NCI-H2081 treated with DMSO at 0.1 percent for 48 hours (cell line): ENCODE results near the gene TOMM7.
"Not testable (repeated sequence)": the region's sequence is repeated elsewhere in the genome, so short reads cannot be mapped to it uniquely, and the experiment has no call there.

Source experiments
- DNase-seq: peaks from one replicate; lab custom pipeline; 2025; lab: John Stamatoyannopoulos, UW

TOMM7 gene

GRCh38 chr7:22821702-22822485, 755 bp downstream of the TOMM7 start:
- DNase-seq = no peak

DNA sequence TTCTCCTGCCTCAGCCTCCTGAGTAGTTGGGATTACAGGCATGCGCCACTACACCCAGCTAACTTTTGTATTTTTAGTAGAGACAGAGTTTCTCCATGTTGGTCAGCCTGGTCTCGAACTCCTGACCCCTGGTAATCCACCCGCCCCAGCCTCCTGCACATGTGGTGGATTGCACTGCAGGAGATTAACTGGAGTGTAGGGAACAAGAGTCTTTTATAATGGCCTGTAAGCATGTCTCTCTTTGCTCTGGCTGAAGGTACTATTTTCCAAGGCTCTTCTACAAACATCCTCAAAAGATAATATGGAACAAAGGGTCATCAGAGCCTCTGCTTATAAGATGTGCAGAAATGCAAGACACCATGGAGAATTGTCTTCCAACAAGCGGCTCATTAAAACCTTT, 3.2 kb downstream of the TOMM7 start:
- DNase-seq = no peak

GRCh38 chr7:22814261-22815208, 8.1 kb downstream of the TOMM7 start:
- DNase-seq = no peak

GRCh38 chr7:22812353-22812752, 10.3 kb downstream of the TOMM7 start:
- no peak for DNase-seq

DNA sequence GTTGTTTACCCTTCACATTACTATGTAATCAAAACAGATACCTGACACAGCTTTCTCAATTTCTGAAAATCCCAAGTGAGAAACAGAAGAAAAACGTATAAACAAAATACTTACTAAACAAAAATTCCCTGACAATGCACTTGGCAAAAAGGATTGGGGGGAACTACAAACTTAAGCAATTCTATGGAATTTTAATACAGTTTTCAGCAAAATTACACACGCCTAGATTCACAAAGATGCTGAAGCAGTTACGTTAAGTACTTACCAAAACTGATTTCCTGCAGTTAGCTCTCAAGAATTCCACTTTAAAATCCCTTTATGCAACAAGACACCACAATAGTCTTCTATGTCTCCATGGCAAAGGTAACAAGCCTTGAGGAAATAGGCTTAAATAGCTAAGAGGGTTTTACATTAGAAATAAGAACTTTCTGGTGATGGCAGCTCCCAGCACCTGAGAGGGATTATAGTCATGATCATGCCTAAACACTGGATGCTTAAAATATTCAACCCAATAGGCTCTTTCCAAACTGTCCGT, 10.8 kb downstream of the TOMM7 start:
- DNase-seq = no peak

DNA sequence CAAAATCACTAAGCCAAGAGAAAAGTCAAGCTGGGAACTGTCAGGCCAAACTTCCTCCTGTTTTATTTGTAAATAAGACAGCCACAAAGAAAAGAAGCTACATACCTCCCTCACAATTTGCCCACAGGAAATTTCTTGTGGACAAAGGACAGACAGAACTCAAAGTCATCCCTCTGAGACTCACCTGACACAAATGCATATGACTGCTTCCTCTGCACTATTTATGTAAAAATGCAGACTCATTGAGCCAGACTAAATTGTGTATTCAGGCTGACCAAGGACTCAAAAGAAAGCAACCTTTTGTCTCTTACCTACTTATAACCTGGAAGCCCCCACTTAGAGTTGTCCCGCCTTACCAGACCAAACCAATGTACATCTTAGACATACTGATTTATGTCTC, 11.8 kb downstream of the TOMM7 start:
- no peak for DNase-seq

DNA sequence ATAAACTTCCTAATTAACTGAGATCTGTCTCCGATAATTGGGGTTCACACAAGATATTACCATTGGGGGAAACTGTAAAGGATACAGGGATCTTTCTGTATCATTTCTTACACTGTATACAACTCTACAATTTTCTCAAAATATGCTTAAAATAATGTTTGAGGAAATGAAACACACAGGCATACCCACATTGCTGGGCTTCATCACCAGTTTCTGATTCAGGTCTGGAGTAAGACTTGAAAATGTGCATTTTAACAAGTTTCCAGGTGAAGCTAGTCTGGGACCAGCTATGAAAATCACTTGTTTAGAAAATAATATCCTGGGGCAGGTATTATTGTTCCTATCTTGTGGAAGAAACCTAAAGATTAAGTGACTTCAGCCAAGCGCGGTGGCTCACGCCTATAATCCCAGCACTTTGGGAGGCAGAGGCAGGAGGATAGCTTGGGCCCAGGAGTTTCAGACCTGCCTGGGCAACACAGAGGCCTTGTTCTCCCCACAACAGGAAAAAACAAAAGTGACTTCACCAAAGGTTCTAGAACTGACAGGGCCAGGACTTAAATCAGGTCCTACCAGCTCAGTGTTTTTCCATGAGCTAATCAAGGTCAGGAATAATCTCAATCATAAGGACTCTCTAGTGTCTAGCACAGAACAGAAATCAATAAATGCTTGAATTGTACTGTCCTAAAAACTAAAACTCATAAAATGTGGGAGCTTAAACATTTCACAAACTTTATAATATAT, 12.6 kb downstream of the TOMM7 start:
- no peak for DNase-seq

GRCh38 chr7:22808140-22808539, 14.5 kb downstream of the TOMM7 start:
- DNase-seq = no peak

- no peak for DNase-seq
Measured at GRCh38 chr7:22806752-22807151, 15.9 kb downstream of the TOMM7 start.

GRCh38 chr7:22805227-22805626, 17.4 kb downstream of the TOMM7 start:
- DNase-seq = no peak

- not testable (repeated sequence) for DNase-seq
Measured at GRCh38 chr7:22802831-22803230, 19.8 kb downstream of the TOMM7 start.

DNA sequence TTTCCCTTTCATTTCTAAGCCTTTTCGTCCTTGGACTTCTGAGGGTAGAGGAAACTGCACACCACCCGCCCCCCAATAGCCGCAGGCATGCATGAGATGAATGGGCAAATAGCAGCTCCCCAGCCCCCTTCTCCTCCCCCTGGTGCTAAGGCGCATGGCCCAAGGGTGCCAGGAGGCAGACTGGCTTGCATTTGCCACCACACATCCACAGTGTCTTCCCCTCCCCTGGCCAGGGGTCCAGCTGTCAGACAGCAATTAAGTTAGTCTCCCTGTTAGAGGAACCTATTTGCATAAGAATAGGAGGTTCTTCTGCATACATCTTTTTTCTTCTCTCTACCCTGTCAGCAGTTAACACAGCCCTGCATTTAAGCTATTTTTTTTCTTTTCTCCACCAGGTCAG, 20.2 kb downstream of the TOMM7 start:
- DNase-seq = no peak

- no peak for DNase-seq
Measured at GRCh38 chr7:22801912-22802311, 20.7 kb downstream of the TOMM7 start.

GRCh38 chr7:22799633-22800032, 23.0 kb downstream of the TOMM7 start:
- DNase-seq = no peak

DNA sequence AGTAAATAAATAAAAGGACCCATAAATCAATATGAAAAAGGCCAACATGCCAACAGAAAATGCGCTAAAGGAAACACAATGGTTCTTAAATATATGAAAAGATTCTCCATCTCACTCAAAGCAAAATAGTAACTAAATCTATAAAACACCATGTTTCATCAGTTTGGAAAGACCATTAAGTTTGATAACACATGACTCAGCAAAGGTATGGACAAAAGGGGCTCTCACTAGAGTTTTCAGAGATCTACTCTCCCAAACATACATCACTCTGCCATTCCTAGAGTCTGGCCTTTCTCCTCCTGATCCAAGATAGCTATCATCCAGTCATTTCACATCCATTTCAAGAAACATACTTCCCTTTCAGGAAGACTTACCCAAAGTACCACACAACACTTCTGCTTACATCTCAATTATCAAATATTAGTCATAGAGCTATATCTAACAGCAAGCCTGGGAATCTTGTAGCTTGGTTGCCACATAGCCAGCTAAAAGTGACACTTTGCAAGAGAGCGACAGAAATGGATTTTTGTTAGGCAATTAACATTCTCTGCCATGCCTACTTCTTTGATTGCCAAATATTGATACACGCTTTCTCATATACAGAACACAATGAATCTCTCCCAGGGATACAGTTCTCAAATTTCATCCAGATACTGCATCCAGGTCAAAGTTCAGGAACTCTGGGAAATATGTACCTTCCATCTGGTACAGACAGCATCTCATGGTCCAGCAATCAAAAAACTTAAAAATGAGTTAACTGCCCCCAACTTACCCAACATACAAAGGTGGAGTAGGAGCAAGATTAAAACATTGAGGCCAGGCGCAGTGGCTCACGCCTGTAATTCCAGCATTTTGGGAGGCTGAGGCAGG, 28.8 kb downstream of the TOMM7 start:
- no peak for DNase-seq

DNA sequence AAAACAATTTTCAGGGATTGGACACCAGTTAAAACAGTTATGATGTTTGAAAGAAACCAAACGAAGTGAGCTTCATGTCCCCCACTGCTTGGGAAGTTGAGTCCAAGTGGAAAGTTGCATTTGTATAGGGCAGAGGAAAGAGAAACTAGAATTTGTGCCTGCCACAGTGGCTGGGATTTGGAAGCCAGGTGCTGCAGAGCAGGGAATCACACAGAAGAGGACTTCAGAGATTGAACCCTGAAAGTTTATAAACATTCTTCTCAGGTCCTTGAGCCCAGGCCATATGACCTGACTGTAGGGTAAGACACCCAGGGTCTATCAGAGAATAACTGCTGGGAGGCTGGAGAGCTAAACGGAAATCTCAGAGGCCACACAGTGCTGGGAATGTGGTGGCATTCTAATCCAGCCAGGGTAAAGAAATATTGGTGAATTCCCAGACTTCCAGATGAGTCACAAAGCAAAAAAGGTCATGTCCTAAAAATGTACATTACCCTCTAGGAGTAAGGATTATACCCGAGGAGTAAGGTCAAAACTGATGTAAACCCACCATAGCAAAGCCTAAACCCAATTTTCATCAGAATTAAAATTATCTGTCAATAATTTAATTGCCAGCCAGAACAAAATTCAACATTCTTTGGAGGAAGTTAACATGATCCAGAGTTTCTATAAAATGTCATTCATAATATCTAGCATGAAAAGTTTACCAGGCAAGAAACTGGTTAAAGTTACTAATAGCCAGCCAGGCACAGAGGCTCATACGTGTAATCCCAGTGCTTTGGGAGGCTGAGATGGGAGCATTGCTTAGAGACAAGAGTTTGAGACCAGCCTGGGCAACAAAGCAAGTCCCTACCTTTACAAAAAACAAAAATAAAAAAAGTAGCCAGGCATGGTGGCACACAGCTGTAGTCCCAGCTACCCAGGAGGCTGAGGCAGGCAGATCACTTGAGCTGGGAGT, 31.2 kb downstream of the TOMM7 start:
- DNase-seq = no peak

GRCh38 chr7:22790640-22791039, 32.0 kb downstream of the TOMM7 start:
- not testable (repeated sequence) for DNase-seq

DNA sequence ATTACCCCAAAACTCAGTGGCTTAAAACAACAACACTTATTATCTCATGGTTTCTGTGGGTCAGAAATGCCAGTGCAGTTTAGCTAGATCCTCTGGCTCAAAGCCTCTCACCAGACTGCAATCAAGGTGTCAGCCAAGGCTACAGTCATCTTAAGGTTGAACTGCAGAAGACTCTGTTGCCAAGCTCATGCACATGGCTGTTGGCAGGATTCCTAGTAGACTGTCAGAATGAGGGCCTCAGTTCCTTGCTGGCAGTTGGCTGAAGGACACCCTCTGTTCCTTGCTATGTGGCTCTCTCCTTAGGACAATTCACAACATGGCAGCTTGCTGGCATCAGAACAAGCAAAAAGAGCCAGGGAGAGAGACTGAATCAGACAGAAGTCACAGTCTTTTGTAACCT, 34.7 kb downstream of the TOMM7 start:
- DNase-seq = no peak

DNA sequence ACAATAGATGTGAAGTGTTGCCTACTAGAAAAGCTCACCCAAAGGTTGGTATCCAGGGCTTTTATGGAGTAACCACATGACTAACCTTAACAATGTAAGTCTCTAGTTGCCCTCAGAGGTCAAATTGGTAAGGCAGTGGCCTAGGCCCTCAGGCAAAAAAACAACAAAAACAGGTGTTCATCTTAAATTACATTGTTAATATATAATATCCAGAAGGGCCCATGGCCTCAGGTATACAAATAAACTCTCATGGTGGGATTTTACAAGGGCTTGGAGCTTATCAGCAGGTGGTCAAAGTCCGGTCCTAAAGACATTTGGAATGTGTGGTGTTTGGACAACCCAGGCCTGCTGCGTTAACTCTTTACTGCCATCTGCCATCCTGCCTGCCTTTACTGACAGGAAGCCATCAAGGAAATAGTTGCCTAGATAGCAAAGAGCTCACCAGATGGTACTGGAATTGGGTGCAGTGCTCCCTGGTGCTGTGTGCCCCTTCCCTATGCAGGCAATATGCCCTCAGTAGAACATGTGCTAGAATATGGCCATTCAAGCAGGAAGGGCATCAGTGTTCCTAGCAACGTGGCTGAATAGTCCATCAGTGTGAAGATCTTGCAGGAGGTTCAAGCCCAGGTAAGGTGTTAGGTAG, 36.2 kb downstream of the TOMM7 start:
- DNase-seq = no peak
